HepG2 (cell line): ENCODE measurements around the gene G6PC3.
"Not testable (repeated sequence)": the region's sequence is repeated elsewhere in the genome, so short reads cannot be mapped to it uniquely, and the experiment has no call there.

Source experiments
- ATF2 ChIP-seq: sonication (generic); formaldehyde crosslinking; IDR thresholded peaks from 2 replicates; pipeline ENCODE4 v1.4.0; 2020; ENCODE audit warnings: missing genetic modification reagents
- HDAC2 ChIP-seq: sonication (generic); formaldehyde crosslinking; IDR thresholded peaks from 2 replicates; pipeline ENCODE4 v1.4.0; 2020; ENCODE audit warnings: missing genetic modification reagents
- NR1H2 ChIP-seq: sonication (generic); formaldehyde crosslinking; IDR thresholded peaks from 2 replicates; pipeline ENCODE4 v1.8.1; 2022; ENCODE audit warnings: low read depth, missing genetic modification reagents, borderline replicate concordance
- POLR2A ChIP-seq, 2 experiments: IDR thresholded peaks; 2 replicates each; pipeline ENCODE4 v1.6.1; 2011; ENCODE audit warnings: low read depth in 2 of 2, low read length in 2 of 2, mild to moderate bottlenecking in 1 of 2, moderate library complexity in 1 of 2; ENCODE audit not compliant: insufficient read depth in 1 of 2
- POLR2AphosphoS5 ChIP-seq: IDR thresholded peaks from 2 replicates; pipeline ENCODE4 v1.6.1; 2012; ENCODE audit warnings: low read depth, low read length
- RNF2 ChIP-seq: fragments of 450-650 bp; conservative IDR thresholded peaks from 2 replicates; pipeline ENCODE4 v1.6.1; 2016; ENCODE audit warnings: low read depth
- TSC22D2 ChIP-seq: sonication (generic); formaldehyde crosslinking; IDR thresholded peaks from 2 replicates; pipeline ENCODE4 v1.5.1; 2020; ENCODE audit warnings: missing genetic modification reagents, mild to moderate bottlenecking, borderline replicate concordance

- not testable (repeated sequence) for TF ChIP-seq ATF2 (CRISPR knock-in tag); POLR2AphosphoS5; TSC22D2; NR1H2 (CRISPR knock-in tag); RNF2; HDAC2 (CRISPR knock-in tag); POLR2A (IDR thresholded peaks at IDR 0.05; ENCODE audit: insufficient read depth in 1 of 2, low read depth in 2 of 2, low read length in 2 of 2)
Measured at GRCh38 chr17:44120281-44120680, 49.7 kb downstream of the G6PC3 start.
